Fibroblast of gingiva (primary cell): ENCODE measurements around the gene AUTS2.
A peak's percentile ranks its signal among the peaks of the same experiment; 100 is the strongest.

Experiments
- DNase-seq: peaks from one replicate; pipeline ENCODE4 v3.0.0-alpha.2; 2011; ENCODE audit warnings: low read depth

The AUTS2 gene

GRCh38 chr7:70602117-70602516, 1003.8 kb downstream of the AUTS2 start:
- DNase-seq: no peak

- no peak for DNase-seq
Measured at GRCh38 chr7:70607281-70607680, 1009.0 kb downstream of the AUTS2 start.

- DNase-seq: no peak
Measured at GRCh38 chr7:70607759-70608158, 1009.5 kb downstream of the AUTS2 start.

- no peak for DNase-seq
Measured at GRCh38 chr7:70608229-70608628, 1010.0 kb downstream of the AUTS2 start.

- DNase-seq: no peak
Measured at GRCh38 chr7:70612811-70613210, 1014.5 kb downstream of the AUTS2 start.

GRCh38 chr7:70614237-70615045, 1016.2 kb downstream of the AUTS2 start:
- DNase-seq: peak; percentile 48

GRCh38 chr7:70615066-70615606, 1016.9 kb downstream of the AUTS2 start:
- DNase-seq: no peak

- DNase-seq: no peak
Measured at GRCh38 chr7:70616211-70616610, 1017.9 kb downstream of the AUTS2 start.

- DNase-seq: no peak
Measured at GRCh38 chr7:70616821-70617220, 1018.5 kb downstream of the AUTS2 start.

- no peak for DNase-seq
Measured at GRCh38 chr7:70618020-70618551, 1019.8 kb downstream of the AUTS2 start.

- DNase-seq: no peak
Measured at GRCh38 chr7:70619130-70619529, 1020.9 kb downstream of the AUTS2 start.

GRCh38 chr7:70619659-70620058, 1021.4 kb downstream of the AUTS2 start:
- no peak for DNase-seq

GRCh38 chr7:70620333-70621055, 1022.2 kb downstream of the AUTS2 start:
- DNase-seq: no peak

- no peak for DNase-seq
Measured at GRCh38 chr7:70621954-70622600, 1023.8 kb downstream of the AUTS2 start.

- no peak for DNase-seq
Measured at GRCh38 chr7:70622936-70623335, 1024.7 kb downstream of the AUTS2 start.

- no peak for DNase-seq
Measured at GRCh38 chr7:70624500-70625103, 1026.3 kb downstream of the AUTS2 start.

GRCh38 chr7:70627461-70627860, 1029.2 kb downstream of the AUTS2 start:
- DNase-seq: no peak

- no peak for DNase-seq
Measured at GRCh38 chr7:70630440-70630817, 1032.2 kb downstream of the AUTS2 start.

- DNase-seq: no peak
Measured at GRCh38 chr7:70630818-70631457, 1032.7 kb downstream of the AUTS2 start.

- no peak for DNase-seq
Measured at GRCh38 chr7:70631718-70632117, 1033.4 kb downstream of the AUTS2 start.

GRCh38 chr7:70632400-70632799, 1034.1 kb downstream of the AUTS2 start:
- no peak for DNase-seq

- no peak for DNase-seq
Measured at GRCh38 chr7:70634071-70634470, 1035.8 kb downstream of the AUTS2 start.
